NOMO-1 treated with DMSO at 0.1 percent for 48 hours (cell line): Measurements from ENCODE around the gene MMD.
"Not testable (repeated sequence)": the region's sequence is repeated elsewhere in the genome, so short reads cannot be mapped to it uniquely, and the experiment has no call there.

Experiments
- DNase-seq: peaks from one replicate; lab custom pipeline; 2025; ENCODE audit not compliant: unreplicated experiment; lab: John Stamatoyannopoulos, UW

The MMD gene, protein sequence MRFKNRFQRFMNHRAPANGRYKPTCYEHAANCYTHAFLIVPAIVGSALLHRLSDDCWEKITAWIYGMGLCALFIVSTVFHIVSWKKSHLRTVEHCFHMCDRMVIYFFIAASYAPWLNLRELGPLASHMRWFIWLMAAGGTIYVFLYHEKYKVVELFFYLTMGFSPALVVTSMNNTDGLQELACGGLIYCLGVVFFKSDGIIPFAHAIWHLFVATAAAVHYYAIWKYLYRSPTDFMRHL

DNA sequence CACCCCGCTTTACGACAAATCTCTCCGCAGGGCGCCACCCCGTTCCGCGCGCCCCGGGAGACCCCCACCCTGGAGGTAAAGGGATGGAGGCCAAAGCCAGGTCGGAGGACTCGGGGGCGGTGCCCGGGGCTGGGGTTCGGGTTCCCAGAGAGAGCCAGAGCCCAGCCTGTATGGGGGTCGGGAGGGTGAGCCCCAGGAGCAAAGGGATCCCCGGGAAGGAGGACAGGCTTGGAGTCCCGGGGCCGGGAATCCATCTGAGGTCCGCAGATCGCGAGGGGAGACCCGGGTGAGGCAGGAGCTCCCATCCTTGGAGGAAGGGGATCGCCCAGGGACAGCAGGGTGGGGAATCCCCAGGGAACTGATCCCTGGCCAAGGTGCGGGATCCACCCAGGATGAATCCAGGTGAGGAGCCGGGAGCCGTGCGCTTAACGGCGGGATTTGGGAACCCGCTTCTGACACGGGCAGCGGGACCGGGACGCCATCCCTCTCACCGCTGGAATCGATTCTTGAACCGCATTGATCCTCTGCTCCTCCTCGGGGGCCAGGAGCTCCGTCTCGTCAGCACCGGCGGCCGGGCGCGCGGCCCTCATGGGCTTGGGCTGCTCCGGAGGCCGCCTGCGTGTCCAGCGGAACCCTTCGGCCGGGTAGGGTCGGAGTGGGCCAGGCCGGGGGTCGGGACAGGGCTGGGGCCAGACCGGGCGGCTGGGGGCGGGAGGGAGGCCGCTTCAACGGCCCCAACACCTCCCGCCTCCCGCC is at the start of gene MMD:
TSS of gene MMD (minus strand) at position 657 of the 756 bp plus-strand sequence. CDS start at position 517, 140 bp downstream.
- no peak for DNase-seq

DNA sequence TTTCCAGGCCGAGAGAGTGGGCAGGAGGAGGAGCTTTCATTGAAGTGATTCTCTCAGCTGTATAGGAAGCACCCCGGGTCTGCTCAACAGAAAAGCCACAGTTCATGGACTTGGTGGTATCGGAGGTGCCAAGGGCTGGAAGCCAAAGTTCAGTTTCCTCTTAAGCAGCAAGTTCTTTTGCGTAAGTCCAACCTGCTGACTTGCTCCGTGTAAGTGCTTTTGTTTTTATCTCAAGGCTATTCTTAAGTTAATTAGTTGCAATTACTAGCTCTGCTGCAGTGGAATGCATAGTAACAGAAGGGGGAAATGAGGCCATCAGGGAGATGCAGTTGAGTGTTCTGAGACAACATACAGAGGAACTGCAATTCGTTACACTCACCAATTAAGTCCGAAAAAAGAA is 45.0 kb upstream of the MMD start:
- peak; percentile 1 for DNase-seq

DNA sequence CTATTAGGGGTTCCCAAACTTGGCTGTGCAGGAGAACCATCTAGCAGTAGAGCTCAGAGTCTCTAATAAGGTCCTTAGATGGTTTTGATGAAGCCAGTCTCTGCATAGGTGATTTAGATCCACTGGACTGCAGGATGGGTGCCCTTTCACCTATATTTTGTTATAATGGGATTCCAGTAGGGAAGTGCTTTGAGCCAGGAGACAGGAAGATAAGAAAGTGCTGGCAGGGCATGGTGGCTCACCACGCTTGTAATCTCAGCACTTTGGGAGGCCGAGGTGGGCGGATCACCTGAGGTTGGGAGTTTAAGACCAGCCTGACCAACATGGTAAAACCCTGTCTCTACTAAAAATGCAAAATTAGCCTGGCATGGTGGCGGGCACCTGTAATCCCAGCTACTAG is 44.1 kb upstream of the MMD start:
- DNase-seq = not testable (repeated sequence)

DNA sequence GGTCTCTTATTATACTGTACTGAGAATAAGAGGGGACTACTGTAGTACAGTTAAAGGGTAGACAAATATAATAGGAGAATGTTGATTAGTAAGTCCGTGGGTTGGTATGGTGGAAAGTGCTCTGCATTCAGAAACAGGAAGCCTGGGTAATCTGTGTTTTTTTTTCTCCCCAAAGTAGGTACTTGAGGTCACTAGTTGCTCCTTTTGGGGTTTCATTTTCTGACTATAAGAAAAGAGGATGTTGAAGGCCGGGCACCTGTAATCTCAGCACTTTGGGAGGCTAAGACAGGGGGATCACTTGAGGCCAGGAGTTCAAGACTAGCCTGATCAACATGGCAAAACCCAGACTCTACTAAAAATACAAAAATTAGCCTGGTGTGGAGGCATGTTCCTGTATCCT is 42.0 kb upstream of the MMD start:
- peak; percentile 53 for DNase-seq

DNA sequence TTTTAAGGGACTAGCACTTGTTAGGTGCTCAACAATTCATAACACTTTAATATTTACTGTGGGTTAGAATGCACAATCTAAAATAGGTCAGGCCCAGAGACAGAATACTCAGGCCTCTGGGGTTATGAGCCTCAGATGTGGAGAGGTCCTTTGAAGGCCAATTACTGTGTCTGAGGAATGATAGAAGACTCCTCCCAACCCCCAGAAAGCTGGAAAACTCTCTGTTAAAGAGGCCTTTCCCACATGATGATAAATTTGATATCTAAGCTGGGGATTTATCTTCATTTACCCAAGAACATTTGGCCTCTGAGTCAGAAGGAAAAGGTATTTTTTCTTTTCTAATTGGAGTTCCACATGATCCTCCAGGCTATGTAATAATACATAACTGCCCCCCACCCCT is 41.1 kb upstream of the MMD start:
- no peak for DNase-seq

DNA sequence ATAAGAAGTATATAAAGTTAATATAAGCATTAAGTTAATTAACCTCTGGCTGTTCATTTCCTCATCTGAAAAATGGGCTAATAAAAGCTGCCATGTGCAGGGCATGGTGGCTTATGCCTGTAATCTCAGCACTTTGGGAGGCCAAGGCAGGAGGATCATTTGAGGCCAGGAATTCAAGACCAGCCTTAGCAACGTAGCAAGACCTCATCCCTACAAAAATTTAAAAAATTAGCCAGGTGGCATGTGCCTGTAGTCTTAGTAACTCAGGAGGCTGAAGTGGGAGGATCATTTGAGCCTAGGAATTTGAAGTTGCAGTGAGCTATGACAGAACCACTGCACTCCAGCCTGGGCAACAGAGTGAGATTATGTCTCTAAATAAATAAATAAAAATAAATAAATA is 40.6 kb upstream of the MMD start:
- DNase-seq = no peak

DNA sequence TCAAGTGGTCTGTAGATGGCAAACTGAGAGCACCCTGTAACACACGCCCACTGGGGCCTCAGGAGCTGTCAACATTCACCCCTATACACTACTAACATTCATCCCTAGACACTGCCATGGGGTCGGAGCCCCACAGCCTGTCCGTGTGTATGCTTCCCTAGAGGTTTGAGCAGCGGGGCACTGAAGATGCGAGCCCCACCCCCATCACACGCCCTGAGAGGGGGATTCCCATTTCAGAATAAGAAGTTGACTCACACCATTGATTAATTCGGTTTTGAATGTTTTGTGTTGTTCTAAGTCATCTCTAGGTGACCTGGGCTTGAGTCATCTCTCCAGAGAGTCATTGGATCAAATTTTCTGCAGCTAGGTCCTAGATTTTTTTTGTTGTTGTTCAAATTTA is 37.3 kb upstream of the MMD start:
- no peak for DNase-seq

DNA sequence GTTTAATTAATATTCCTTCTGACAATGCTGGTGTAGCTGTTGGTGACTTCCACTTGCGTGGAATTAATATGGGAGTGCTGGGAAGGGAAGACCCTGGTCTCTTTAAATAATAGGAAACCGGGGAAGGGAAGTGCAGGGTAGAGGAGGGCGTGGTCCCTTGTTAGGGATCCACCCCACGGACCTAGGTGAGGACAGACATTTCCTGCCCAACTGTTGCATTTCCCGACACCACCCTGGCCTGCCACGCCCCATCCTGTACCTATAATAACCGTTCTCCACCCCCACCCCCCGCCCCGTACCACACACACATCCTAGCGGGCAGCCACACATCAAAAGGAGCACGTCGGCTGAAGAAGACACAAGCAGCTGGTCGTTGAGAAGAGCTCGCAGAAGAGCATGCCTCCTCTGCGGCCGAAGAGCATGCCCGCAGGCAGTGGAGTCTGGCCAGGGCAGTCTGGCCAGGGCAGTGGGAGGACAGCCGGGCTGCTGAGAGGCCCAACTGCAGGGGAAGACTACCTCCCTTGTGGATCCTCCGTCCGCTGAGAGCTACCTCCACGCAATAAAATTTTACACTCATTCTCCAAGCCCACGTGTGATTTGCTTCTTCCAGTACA is 36.8 kb upstream of the MMD start:
- no peak for DNase-seq

DNA sequence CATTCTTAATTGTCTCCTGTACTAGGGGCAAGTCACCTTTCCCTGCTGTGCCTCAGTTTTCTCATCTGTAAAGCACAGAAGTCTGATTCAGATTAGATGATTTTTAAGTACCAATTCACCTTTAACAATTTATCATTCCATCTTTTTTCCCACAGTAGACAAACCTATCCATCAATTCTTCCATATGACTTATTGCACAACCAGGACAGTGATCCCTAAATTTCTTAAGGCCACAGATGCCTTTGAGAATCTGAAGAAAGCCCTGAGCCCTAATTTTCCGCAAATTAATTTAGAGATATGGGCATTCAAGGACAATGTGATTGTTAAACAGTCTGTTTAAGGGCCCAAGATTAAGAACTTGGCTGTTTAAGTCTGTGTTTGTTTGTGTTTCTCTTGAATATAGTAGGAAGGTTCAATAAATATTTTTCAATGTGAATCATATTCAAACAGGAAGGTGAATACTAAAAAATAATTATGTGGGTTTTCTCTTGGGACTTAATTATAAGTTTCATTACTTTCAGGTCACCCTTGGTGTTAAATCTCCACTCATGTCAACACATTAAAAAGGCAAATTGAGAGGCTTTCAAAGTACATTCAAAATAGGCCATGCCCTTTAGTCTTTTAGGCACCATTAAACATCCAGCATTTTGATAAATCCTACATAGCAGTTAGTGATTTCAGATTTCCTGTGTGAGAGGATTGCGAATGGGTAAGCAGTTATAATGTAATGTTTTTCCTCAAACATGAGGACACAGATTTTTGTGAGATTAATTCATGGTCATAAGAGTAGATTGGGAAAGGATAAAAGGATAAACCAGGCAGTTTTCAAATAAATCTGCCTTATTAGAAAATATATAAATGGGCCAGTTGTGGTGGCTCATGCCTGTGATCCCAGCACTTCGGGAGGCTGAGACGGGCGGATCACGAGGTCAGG is 34.9 kb upstream of the MMD start:
- no peak for DNase-seq

DNA sequence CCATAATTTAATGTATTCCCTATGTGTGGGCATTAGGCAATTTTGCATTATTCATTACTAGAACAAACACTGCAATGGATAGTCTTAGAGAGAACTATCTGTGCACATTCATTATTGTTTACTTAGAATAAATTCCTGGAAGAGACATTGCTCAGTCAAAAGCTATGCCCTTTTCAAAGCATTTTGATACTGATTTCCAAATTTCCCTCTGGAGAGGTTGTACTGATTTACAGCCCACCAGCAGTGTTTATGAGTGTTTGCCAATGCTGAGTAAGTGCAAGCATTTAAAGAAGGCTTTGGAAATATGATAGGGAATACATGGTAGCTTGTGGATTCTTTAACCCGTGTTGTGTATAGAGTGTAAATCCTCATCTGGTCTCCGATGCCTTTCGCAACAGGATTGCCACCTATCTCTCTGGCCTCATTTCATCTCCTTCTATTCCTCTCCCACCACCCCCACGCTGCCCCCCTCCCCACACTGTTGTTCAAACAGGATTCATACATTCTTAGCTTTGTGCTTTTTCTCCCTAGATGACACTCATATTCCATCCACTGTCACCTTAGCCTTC is 33.4 kb upstream of the MMD start:
- no peak for DNase-seq

DNA sequence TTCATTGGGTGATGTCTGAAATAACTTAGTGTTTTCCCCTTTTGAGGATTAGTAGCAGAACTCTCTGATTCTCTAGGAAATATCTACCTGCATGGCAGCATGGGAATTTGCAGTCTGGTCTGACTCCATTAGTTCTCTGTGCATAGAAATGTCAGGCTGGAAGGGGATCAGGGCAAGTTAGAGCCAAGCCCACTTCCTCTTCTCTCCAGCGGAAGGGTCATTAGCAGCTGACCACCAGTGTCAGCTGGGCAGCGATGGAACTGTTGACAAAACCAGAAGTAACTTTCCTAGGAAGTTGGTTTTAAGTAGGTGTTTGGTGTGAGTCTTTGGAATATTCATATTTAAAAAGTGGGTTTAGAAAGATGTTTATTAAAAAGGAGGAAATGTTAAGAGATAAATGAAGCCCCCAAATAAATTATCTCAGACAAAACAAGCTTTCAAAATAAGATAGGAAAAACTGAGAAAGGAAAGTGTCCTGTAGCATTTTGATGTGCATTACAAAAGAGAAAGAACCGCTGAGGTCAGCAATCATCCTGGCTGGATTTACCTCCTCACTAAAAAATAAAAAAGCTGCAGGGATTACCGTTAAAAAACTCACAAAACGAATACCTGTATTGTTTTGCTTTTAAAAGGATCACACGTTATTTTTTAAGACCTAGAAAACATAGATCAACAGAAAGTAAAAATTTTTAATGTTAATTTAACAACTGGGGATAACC is 32.4 kb upstream of the MMD start:
- DNase-seq = no peak

DNA sequence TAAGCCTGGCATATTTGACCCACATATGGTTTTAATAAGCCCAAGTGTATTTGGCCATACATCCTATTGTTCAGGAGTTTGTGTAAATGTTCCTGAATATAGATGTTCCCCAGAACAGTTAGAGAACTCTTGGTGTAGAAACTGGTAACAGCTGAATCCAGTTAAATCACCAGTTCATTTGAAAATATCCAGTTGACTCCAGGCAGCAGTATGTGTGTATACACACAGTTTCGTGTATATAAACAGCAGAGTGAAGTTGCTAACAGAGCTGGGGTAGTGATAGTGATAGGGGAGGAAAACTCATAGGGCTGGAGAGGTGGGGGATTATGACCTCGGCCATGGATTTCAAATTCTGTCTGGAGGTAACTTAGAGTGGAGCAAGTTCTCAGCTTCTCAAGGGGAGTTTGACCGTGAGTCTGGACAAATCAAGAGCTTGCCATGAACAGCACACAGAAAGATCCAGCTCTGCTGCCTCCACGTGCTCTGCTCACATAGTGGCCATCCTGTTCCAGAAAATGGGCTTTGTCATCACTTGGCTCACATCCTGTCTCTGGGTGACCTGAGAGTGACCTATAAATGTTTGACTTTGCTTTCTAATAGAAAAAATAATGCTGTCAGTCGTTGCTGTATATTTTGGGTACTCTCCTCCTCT is 30.6 kb upstream of the MMD start:
- DNase-seq = no peak

DNA sequence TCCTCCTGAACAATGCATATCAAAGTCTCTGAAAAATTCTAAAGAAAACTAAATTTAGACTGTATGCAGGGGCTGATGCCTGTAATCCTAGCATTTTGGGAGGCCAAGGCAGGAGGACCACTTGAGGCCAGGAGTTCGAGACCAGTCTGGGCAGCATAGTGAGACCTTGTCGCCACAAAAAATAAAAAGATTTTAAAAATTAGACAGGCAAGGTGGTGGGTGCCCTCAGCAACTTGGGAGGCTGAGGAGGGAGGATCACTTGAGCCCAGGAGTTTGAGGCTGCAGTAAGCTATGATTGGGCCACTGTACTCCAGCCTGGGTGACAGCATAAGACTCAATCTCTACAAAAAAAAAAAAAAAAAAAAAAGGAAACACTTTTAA is 30.1 kb upstream of the MMD start:
- DNase-seq = no peak

DNA sequence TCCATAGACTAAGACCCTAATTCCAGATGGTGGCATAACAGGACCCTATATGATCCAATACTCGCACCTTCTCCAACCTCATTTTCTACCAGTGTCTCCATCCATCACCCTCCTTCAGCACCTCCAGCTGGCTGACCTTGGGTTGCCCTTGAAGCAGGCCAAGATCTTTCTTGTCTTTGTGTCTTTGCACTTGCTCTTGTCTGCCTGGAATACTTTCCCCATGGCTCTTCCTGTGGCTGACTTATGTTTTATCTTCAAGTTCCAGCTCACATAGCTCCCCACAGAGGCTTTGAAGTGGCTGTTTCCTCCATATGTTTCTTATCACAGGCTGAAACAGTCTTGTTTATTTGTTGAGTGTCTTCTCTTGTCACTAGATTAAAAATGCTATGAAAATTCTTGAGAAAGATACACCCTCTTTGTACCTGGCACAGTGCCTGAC is 29.6 kb upstream of the MMD start:
- DNase-seq = no peak

DNA sequence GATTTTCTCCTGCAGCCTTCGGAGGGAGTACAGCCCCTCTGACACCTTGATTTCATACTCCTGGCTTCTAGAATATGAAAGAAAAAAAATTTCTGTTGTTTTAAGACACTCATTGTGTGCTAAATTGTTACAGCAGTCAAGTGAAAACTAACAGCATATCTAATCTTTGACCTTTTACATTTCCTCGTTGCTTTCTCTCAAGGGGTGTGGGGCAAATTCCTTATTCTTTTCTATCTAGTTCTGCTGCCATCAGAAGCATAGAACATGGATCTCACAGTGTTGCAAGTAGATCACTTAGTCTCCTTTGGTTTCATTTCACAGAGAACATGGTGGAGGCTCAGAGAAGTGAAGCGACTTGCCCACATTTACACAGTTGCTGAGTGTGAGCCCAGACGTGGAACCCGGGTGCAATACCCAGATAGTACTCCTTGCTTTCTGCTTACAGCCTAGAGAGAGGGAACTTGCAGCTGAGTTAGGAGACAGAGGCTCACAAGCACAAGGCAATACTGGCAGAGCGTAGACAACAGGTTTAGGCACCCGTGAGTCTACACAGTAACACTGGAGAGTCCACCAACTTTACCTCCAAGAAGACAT is 28.7 kb upstream of the MMD start:
- no peak for DNase-seq

DNA sequence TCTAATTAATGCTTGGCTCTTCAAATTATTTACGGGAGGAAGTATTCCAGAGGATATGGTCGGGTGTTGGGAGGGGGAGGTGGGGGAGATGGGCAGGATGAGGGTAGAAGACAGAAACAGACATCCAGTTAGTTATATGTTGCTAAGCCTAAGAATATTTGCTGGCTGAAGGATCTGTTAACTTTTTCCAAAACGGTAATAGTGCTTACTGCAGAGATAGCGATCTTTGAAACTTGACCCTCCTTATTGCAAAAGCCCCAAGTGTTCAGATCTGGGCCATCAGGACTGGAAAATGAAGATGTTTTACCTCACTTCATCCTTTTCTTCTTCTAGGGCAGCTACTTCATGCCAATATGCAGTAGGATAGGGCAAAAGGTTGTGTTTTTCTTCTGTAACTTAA is 27.0 kb upstream of the MMD start:
- no peak for DNase-seq

DNA sequence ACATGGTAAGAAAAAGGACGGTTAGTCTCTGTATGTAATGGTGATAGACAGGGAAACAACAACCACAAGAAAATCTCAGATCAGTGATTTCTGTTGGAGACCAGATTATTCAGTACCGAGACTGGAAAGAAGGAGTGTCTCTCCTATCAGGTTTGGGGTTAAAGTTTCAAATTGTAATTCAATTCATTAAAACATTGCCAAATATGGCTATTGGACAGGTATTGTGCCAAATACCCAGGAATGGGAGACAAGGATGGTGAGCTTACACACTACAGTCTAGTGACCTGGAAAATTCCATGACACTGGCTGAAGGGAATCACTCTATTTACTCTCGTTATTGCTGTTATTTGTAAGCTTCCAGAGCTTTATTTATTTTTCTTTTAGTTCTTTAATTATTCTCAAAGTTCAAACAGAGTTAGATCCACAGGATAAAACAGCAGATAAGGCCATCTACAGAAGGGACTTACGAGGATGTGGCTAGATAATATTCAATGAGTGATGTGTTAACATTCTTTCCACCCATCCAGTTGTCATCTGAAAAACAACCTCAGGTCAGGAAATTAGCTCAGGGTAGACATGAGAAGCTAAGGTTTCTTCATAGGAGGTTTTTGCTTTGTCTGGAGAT is 25.1 kb upstream of the MMD start:
- DNase-seq = no peak

DNA sequence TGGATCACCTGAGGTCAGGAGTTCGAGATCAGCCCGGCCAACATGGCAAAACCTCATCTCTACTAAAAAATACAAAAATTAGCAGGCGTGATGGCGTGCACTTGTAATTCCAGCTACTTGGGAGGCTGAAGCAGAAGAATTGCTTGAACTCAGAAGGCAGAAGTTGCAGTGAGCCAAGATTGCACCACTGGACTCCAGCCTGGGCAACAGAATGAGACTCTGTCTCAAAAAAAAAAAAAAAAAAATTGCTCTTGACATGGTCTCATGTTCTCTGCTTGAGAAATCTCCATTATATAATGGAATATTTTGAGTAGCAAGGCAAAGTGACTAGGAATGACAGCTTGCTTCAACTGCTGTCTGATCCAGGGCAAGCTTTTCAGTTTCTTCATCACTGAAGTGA is 24.4 kb upstream of the MMD start:
- not testable (repeated sequence) for DNase-seq
